Caco-2 (cell line): ENCODE results near the gene PLA2G4C. TPM values are rescaled to one million over a fixed set of nuclear protein-coding genes. Genes with fewer than 3 reads are reported as not detected.
"Not testable (repeated sequence)": the region's sequence is repeated elsewhere in the genome, so short reads cannot be mapped to it uniquely, and the experiment has no call there.

Experiments
- BruUV-seq: library from RNA; stranded (reverse); fragments of 400-500 nt; replicated peaks from 2 replicates; lab custom pipeline; 2021; lab: Mats Ljungman, UMichigan
- CTCF ChIA-PET: fragments of 300-600 bp; sonication (Branson Sonifier 250); formaldehyde crosslinking; loops from one replicate; lab custom pipeline; 2022; ENCODE audit warnings: antibody characterized with exemption; lab: Charles Lee
- POLR2A ChIA-PET: fragments of 300-600 bp; sonication (Branson Sonifier 250); formaldehyde crosslinking; loops from one replicate; lab custom pipeline; 2022; ENCODE audit warnings: antibody characterized with exemption; lab: Charles Lee
- DNase-seq, 2 experiments: peaks; one replicate each; pipeline versions ENCODE4 v3.0.0 to v3.0.0-alpha.2; 2020 to 2022
- H3K27me3 ChIP-seq: replicated peaks from 2 replicates; pipeline ENCODE4 v1.6.0; 2011; ENCODE audit warnings: low read length; ENCODE audit not compliant: control insufficient read depth, insufficient read depth
- H3K36me3 ChIP-seq: 2 replicates; pipeline ENCODE4 v1.5.1; 2011; ENCODE audit warnings: low read length; ENCODE audit not compliant: control insufficient read depth, insufficient read depth
- H3K4me1 ChIP-seq: fragments of 250-450 bp; sonication (Bioruptor Pico); 2 replicates; pipeline ENCODE4 v1.5.1; 2020; ENCODE audit warnings: mild to moderate bottlenecking
- H3K4me3 ChIP-seq: 2 replicates; pipeline ENCODE4 v1.5.1; 2011; ENCODE audit warnings: low read depth, mild to moderate bottlenecking, control low read depth, low read length
- H3K9me3 ChIP-seq: fragments of 250-450 bp; sonication (Bioruptor Pico); 2 replicates; pipeline ENCODE4 v1.5.1; 2020; ENCODE audit warnings: mild to moderate bottlenecking, moderate library complexity
- H3K27ac Mint-ChIP-seq: one replicate; pipeline ENCODE4 v1.8.0; 2022; ENCODE audit warnings: mixed read lengths; ENCODE audit not compliant: unreplicated experiment
- H3K27me3 Mint-ChIP-seq: one replicate; pipeline ENCODE4 v1.8.0; 2022; ENCODE audit warnings: mixed read lengths; ENCODE audit not compliant: insufficient read depth, unreplicated experiment
- H3K36me3 Mint-ChIP-seq: one replicate; pipeline ENCODE4 v1.8.0; 2022; ENCODE audit warnings: mild to moderate bottlenecking, mixed read lengths; ENCODE audit not compliant: insufficient read depth, unreplicated experiment
- H3K4me1 Mint-ChIP-seq: one replicate; pipeline ENCODE4 v1.8.0; 2022; ENCODE audit warnings: low read depth, mixed read lengths; ENCODE audit not compliant: unreplicated experiment
- H3K4me3 Mint-ChIP-seq: one replicate; pipeline ENCODE4 v1.8.0; 2022; ENCODE audit warnings: mild to moderate bottlenecking, moderate library complexity, mixed read lengths; ENCODE audit not compliant: unreplicated experiment
- H3K9me3 Mint-ChIP-seq: one replicate; pipeline ENCODE4 v1.8.0; 2022; ENCODE audit warnings: mixed read lengths; ENCODE audit not compliant: unreplicated experiment
- CTCF ChIP-seq, 2 experiments: fragments of 200-600 bp in 1 of 2; IDR thresholded peaks; 1 replicate in 1 of 2; 2 replicates in 1 of 2; pipeline versions ENCODE4 v1.5.1 to v1.8.0; 2011 to 2022; ENCODE audit warnings: antibody characterized with exemption in 1 of 2, control low read depth in 1 of 2, inconsistent platforms in 1 of 2, low read depth in 1 of 2, low read length in 1 of 2, mild to moderate bottlenecking in 1 of 2, moderate library complexity in 1 of 2; ENCODE audit not compliant: insufficient read depth in 1 of 2, severe bottlenecking in 1 of 2, unreplicated experiment in 1 of 2
- intact Hi-C: fragments of 100-400 bp; cut with micrococcal nuclease; formaldehyde crosslinking; loops from one replicate; pipeline ENCODE4 v1.10.0; 2022; ENCODE audit not compliant: unreplicated experiment
- total RNA-seq: library from RNA; stranded (reverse); gene quantifications from 2 replicates; pipeline ENCODE4 v1.2.3, GENCODE V29; 2022

Gene PLA2G4C
- total RNA-seq, 1 experiment from 2014 or later, result 1.5 TPM

- TF ChIP-seq CTCF (IDR thresholded peaks at IDR 0.05; ENCODE audit: insufficient read depth in 1 of 2, low read depth in 1 of 2, low read length in 1 of 2, severe bottlenecking in 1 of 2, unreplicated experiment in 1 of 2), result peak; percentile 29 to 50
- no peak overlapping the region for H3K4me3 Mint-ChIP-seq
- POLR2A ChIA-PET, result no interaction called here
- H3K4me3 ChIP-seq, result no peak overlapping the region
- H3K27me3 ChIP-seq, result no peaks in the 10 kb centered on the region
- DNase-seq, result peak; percentile 34 to 46
- intact Hi-C loops, result no loop called here
- H3K4me1 Mint-ChIP-seq, result no peaks in the 10 kb centered on the region
- peaks cover 4% of the 10 kb centered on the region for H3K27me3 Mint-ChIP-seq
- BruUV-seq, result no TSS peak
- H3K9me3 ChIP-seq, result no peaks in the 10 kb centered on the region
- no peaks in the 10 kb centered on the region for H3K9me3 Mint-ChIP-seq
- H3K36me3 Mint-ChIP-seq, result no peaks in the 10 kb centered on the region
- CTCF ChIA-PET, result interaction anchor here (0.6 kb wide), 2 partner anchors 15 to 200 kb away, joined by 4 to 5 read pairs; partner anchors contain the start of gene SULT2A1
- no peaks in the 10 kb centered on the region for H3K4me1 ChIP-seq
- no peak overlapping the region for H3K27ac Mint-ChIP-seq
- H3K36me3 ChIP-seq, result no peaks in the 10 kb centered on the region
These were observed 24.4 kb downstream of the PLA2G4C start for GRCh38 chr19:48085904-48086864.

GRCh38 chr19:48085076-48085475 lies 25.5 kb downstream of the PLA2G4C start:
- TF ChIP-seq CTCF (IDR thresholded peaks at IDR 0.05; ENCODE audit: insufficient read depth in 1 of 2, low read depth in 1 of 2, low read length in 1 of 2, severe bottlenecking in 1 of 2, unreplicated experiment in 1 of 2), result no peak
- no peaks in the 10 kb centered on the region for H3K4me1 Mint-ChIP-seq
- no peak for DNase-seq
- no peak overlapping the region for H3K27ac Mint-ChIP-seq
- intact Hi-C loops, result no loop called here
- H3K9me3 Mint-ChIP-seq, result no peaks in the 10 kb centered on the region
- CTCF ChIA-PET, result no interaction called here
- no peak overlapping the region for H3K4me3 Mint-ChIP-seq
- H3K27me3 Mint-ChIP-seq, result peaks cover 9% of the 10 kb centered on the region
- no TSS peak for BruUV-seq
- Histone ChIP-seq H3K36me3 (no peaks in the 10 kb centered on the region), H3K4me1 (no peaks in the 10 kb centered on the region), H3K27me3 (no peaks in the 10 kb centered on the region), H3K4me3 (no peak overlapping the region), H3K9me3 (no peaks in the 10 kb centered on the region)
- POLR2A ChIA-PET, result no interaction called here
- H3K36me3 Mint-ChIP-seq, result no peaks in the 10 kb centered on the region

- intact Hi-C loops, result no loop called here
- Histone ChIP-seq H3K9me3 (peaks cover 3% of the 10 kb centered on the region; the same call in 1 of the 2 replicates), H3K4me1 (no peaks in the 10 kb centered on the region), H3K36me3 (no peaks in the 10 kb centered on the region), H3K27me3 (no peaks in the 10 kb centered on the region), H3K4me3 (no peak overlapping the region)
- DNase-seq, result no peak
- no peak for TF ChIP-seq CTCF (IDR thresholded peaks at IDR 0.05; ENCODE audit: insufficient read depth in 1 of 2, low read depth in 1 of 2, low read length in 1 of 2, severe bottlenecking in 1 of 2, unreplicated experiment in 1 of 2)
- H3K27me3 Mint-ChIP-seq, result peaks cover 13% of the 10 kb centered on the region
- no peaks in the 10 kb centered on the region for H3K4me1 Mint-ChIP-seq
- no peaks in the 10 kb centered on the region for H3K9me3 Mint-ChIP-seq
- no TSS peak for BruUV-seq
- H3K27ac Mint-ChIP-seq, result no peak overlapping the region
- CTCF ChIA-PET, result interaction anchor here (0.6 kb wide), 1 partner anchor 245 kb away, joined by 5 read pairs; no protein-coding TSS in a partner anchor
- H3K36me3 Mint-ChIP-seq, result no peaks in the 10 kb centered on the region
- no peak overlapping the region for H3K4me3 Mint-ChIP-seq
- POLR2A ChIA-PET, result no interaction called here
These were observed 29.5 kb downstream of the PLA2G4C start for GRCh38 chr19:48081106-48081505.

- H3K36me3 Mint-ChIP-seq, H3K9me3 Mint-ChIP-seq, intact Hi-C loops, H3K4me1 Mint-ChIP-seq, POLR2A ChIA-PET, BruUV-seq, H3K9me3 ChIP-seq, H3K4me3 Mint-ChIP-seq, CTCF ChIA-PET, H3K4me1 ChIP-seq, H3K36me3 ChIP-seq, H3K27me3 Mint-ChIP-seq, H3K27me3 ChIP-seq, H3K4me3 ChIP-seq, H3K27ac Mint-ChIP-seq, DNase-seq: not testable (repeated sequence)
These were observed 40.3 kb downstream of the PLA2G4C start for GRCh38 chr19:48070177-48070769.
